ENCODE data around the gene SUCNR1.
"Not testable (repeated sequence)": the region's sequence is repeated elsewhere in the genome, so short reads cannot be mapped to it uniquely, and the experiment has no call there.

SUCNR1 gene

GRCh38 chr3:151871639-151872468, 1.6 kb upstream of the SUCNR1 start:
- peak; percentile 89 to 99 (median 96) for DNase-seq

GRCh38 chr3:151874079-151874478, 636 bp downstream of the SUCNR1 start:
- peak; percentile 70 to 77 (median 71) for DNase-seq

- DNase-seq, result peak; percentile 54 to 84 (median 67)
Measured at GRCh38 chr3:151875759-151876158, 2.3 kb downstream of the SUCNR1 start.

GRCh38 chr3:151877269-151877668, 3.8 kb downstream of the SUCNR1 start:
- no peak for DNase-seq

- no peak for DNase-seq
Measured at GRCh38 chr3:151878465-151878864, 5.0 kb downstream of the SUCNR1 start.

- DNase-seq, result no peak
Measured at GRCh38 chr3:151879037-151879436, 5.6 kb downstream of the SUCNR1 start.

GRCh38 chr3:151879679-151880415, 6.4 kb downstream of the SUCNR1 start:
- peak in 1 of 3 donors; percentile 40 for DNase-seq

GRCh38 chr3:151880416-151880690, 6.9 kb downstream of the SUCNR1 start:
- DNase-seq, result no peak

GRCh38 chr3:151881137-151881536, 7.7 kb downstream of the SUCNR1 start:
- DNase-seq, result no peak

GRCh38 chr3:151885397-151885796, 12.0 kb downstream of the SUCNR1 start:
- DNase-seq, result not testable (repeated sequence)

GRCh38 chr3:151887450-151888211, 14.2 kb downstream of the SUCNR1 start:
- DNase-seq, result not testable (repeated sequence)

- DNase-seq, result no peak
Measured at GRCh38 chr3:151890721-151891141, 17.3 kb downstream of the SUCNR1 start.

- DNase-seq, result no peak
Measured at GRCh38 chr3:151891721-151892120, 18.3 kb downstream of the SUCNR1 start.

- DNase-seq, result no peak
Measured at GRCh38 chr3:151894219-151894618, 20.8 kb downstream of the SUCNR1 start.

GRCh38 chr3:151895478-151896241, 22.2 kb downstream of the SUCNR1 start:
- DNase-seq, result no peak

- no peak for DNase-seq
Measured at GRCh38 chr3:151896246-151897012, 23.0 kb downstream of the SUCNR1 start.

- not testable (repeated sequence) for DNase-seq
Measured at GRCh38 chr3:151898121-151898520, 24.7 kb downstream of the SUCNR1 start.

GRCh38 chr3:151898564-151899261, 25.3 kb downstream of the SUCNR1 start:
- DNase-seq, result peak in 1 of 3 donors; percentile 44

- no peak for DNase-seq
Measured at GRCh38 chr3:151899996-151900395, 26.6 kb downstream of the SUCNR1 start.

- no peak for DNase-seq
Measured at GRCh38 chr3:151900460-151900859, 27.0 kb downstream of the SUCNR1 start.
